Measurements from ENCODE around the gene WDFY4. TPM values are rescaled to one million over a fixed set of nuclear protein-coding genes. Genes with fewer than 3 reads are reported as not detected.

WDFY4 gene
- total RNA-seq, 4 donors from 2014 or later: 0.60 to 20.6 (median 5.1) TPM

- WGBS, 2 donors (ENCODE audit: low coverage in 1 of 2): 40 to 50% methylated on average over 1 of the region's 1 CpG
- no peak overlapping the region for H3K27ac ChIP-seq
- intact Hi-C loops (cut with DNase I; ENCODE audit: low total_unique reads): no loop called here
- H3K27me3 ChIP-seq: no peaks in the 10 kb centered on the region
- H3K4me1 ChIP-seq: no peaks in the 10 kb centered on the region
- TF ChIP-seq EP300 (IDR thresholded peaks at IDR 0.05; ENCODE audit: low read depth): no peak
- TF ChIP-seq POLR2AphosphoS5 (IDR thresholded peaks at IDR 0.05): no peak
- no peak for TF ChIP-seq POLR2A (IDR thresholded peaks at IDR 0.05)
- no peak for TF ChIP-seq CTCF (IDR thresholded peaks at IDR 0.05)
- no peaks in the 10 kb centered on the region for H3K9me3 ChIP-seq
- in situ Hi-C loops (cut with MboI; ENCODE audit: low pct_ligation_motif_present in 1 of 4, low pct_unique_long_range_greater_than_20kb in 1 of 4, low sequenced_read_pairs in 3 of 4): no loop called here
- no peaks in the 10 kb centered on the region for H3K36me3 ChIP-seq
- no peak overlapping the region for H3K4me3 ChIP-seq
- no peak for DNase-seq
Measured at GRCh38 chr10:48770561-48771089, 86.0 kb downstream of the WDFY4 start.

DNA sequence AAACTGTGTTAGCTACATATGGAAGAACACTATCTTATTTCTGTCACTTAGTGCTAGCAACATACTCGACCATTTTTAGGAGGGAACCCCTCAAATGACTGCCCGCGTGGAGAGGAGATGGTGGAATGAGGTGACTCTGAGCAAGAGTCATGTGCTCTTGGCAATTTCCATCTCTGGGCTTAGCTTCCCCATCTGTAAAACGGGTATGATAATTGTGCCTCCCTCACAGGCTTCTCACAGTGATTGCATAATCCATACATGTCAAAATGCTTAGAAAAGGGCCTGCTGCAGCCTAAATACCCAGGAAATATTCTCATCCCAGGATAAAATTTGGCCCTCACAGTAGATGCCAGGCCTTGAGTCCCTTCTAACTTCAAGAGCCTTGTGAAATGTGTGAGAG lies 86.6 kb downstream of the WDFY4 start:
- WGBS, 2 donors (ENCODE audit: low coverage in 1 of 2): 75% methylated on average over 4 of the region's 4 CpGs; no CpG with 5 or more reads in 1 of the 2 donors
- Histone ChIP-seq H3K4me3 (no peak overlapping the region), H3K27me3 (no peaks in the 10 kb centered on the region), H3K27ac (no peak overlapping the region), H3K4me1 (no peaks in the 10 kb centered on the region), H3K36me3 (no peaks in the 10 kb centered on the region), H3K9me3 (no peaks in the 10 kb centered on the region)
- intact Hi-C loops (cut with DNase I; ENCODE audit: low total_unique reads): no loop called here
- no peak for TF ChIP-seq EP300 (IDR thresholded peaks at IDR 0.05; ENCODE audit: low read depth)
- TF ChIP-seq CTCF (IDR thresholded peaks at IDR 0.05): no peak
- no peak for TF ChIP-seq POLR2AphosphoS5 (IDR thresholded peaks at IDR 0.05)
- no peak for TF ChIP-seq POLR2A (IDR thresholded peaks at IDR 0.05)
- no peak for DNase-seq
- in situ Hi-C loops (cut with MboI; ENCODE audit: low pct_ligation_motif_present in 1 of 4, low pct_unique_long_range_greater_than_20kb in 1 of 4, low sequenced_read_pairs in 3 of 4): no loop called here

GRCh38 chr10:48772059-48772458 lies 87.4 kb downstream of the WDFY4 start:
- DNase-seq: no peak
- TF ChIP-seq EP300 (IDR thresholded peaks at IDR 0.05; ENCODE audit: low read depth) (no peak), POLR2A (IDR thresholded peaks at IDR 0.05) (no peak)
- H3K4me1 ChIP-seq: no peaks in the 10 kb centered on the region
- no peak overlapping the region for H3K27ac ChIP-seq
- H3K27me3 ChIP-seq: no peaks in the 10 kb centered on the region
- no peaks in the 10 kb centered on the region for H3K9me3 ChIP-seq
- WGBS, 2 donors (ENCODE audit: low coverage in 1 of 2): 73 to 84% methylated on average over 9 to 10 of the region's 10 CpGs
- H3K4me3 ChIP-seq: no peak overlapping the region
- in situ Hi-C loops (cut with MboI; ENCODE audit: low pct_ligation_motif_present in 1 of 4, low pct_unique_long_range_greater_than_20kb in 1 of 4, low sequenced_read_pairs in 3 of 4): no loop called here
- intact Hi-C loops (cut with DNase I; ENCODE audit: low total_unique reads): no loop called here
- H3K36me3 ChIP-seq: no peaks in the 10 kb centered on the region

GRCh38 chr10:48773580-48773979 lies 88.9 kb downstream of the WDFY4 start:
- in situ Hi-C loops (cut with MboI; ENCODE audit: low pct_ligation_motif_present in 1 of 4, low pct_unique_long_range_greater_than_20kb in 1 of 4, low sequenced_read_pairs in 3 of 4): no loop called here
- WGBS, 2 donors (ENCODE audit: low coverage in 1 of 2): 84 to 100% methylated on average over 1 to 4 of the region's 4 CpGs
- Histone ChIP-seq H3K27ac (no peak overlapping the region), H3K27me3 (no peaks in the 10 kb centered on the region), H3K4me3 (no peak overlapping the region), H3K36me3 (no peaks in the 10 kb centered on the region), H3K9me3 (no peaks in the 10 kb centered on the region), H3K4me1 (no peaks in the 10 kb centered on the region)
- DNase-seq: no peak
- TF ChIP-seq EP300 (IDR thresholded peaks at IDR 0.05; ENCODE audit: low read depth): no peak
- TF ChIP-seq POLR2A (IDR thresholded peaks at IDR 0.05): no peak
- no peak for TF ChIP-seq POLR2AphosphoS5 (IDR thresholded peaks at IDR 0.05)
- TF ChIP-seq CTCF (IDR thresholded peaks at IDR 0.05): no peak
- intact Hi-C loops (cut with DNase I; ENCODE audit: low total_unique reads): no loop called here
